HepG2 (cell line): ENCODE measurements around the gene SLC12A9. TPM values are rescaled to one million over a fixed set of nuclear protein-coding genes. Genes with fewer than 3 reads are reported as not detected.

ENCODE experiments used
- ESRRA ChIP-seq: sonication (generic); formaldehyde crosslinking; IDR thresholded peaks from 2 replicates; pipeline ENCODE4 v1.5.1; 2020; ENCODE audit warnings: mild to moderate bottlenecking, low read depth, missing genetic modification reagents
- FOXA3 ChIP-seq: IDR thresholded peaks from 2 replicates; pipeline ENCODE4 v1.6.1; 2016; ENCODE audit warnings: missing genetic modification reagents, missing compliant biosample characterization
- IRX3 ChIP-seq: sonication (generic); formaldehyde crosslinking; IDR thresholded peaks from 2 replicates; pipeline ENCODE4 v1.8.1; 2023; ENCODE audit warnings: mild to moderate bottlenecking, low read depth, missing genetic modification reagents, borderline replicate concordance
- MXI1 ChIP-seq: IDR thresholded peaks from 3 replicates; pipeline ENCODE4 v1.6.1; 2012; ENCODE audit warnings: low read depth, low read length, inconsistent platforms, borderline replicate concordance
- RBAK ChIP-seq: sonication (generic); formaldehyde crosslinking; IDR thresholded peaks from 2 replicates; pipeline ENCODE4 v1.5.1; 2020; ENCODE audit warnings: mild to moderate bottlenecking, missing genetic modification reagents
- SALL2 ChIP-seq: sonication (generic); formaldehyde crosslinking; IDR thresholded peaks from 2 replicates; pipeline ENCODE4 v1.8.1; 2023; ENCODE audit warnings: mild to moderate bottlenecking, missing genetic modification reagents, inconsistent platforms
- SATB2 ChIP-seq: sonication (generic); formaldehyde crosslinking; IDR thresholded peaks from 2 replicates; pipeline ENCODE4 v1.5.0; 2020; ENCODE audit warnings: missing genetic modification reagents
- THAP11 ChIP-seq: IDR thresholded peaks from 2 replicates; pipeline ENCODE4 v1.6.1; 2016; ENCODE audit warnings: missing biosample characterization, missing genetic modification reagents
- ZNF124 ChIP-seq: sonication (generic); formaldehyde crosslinking; IDR thresholded peaks from 2 replicates; pipeline ENCODE4 v1.4.0; 2020; ENCODE audit warnings: missing genetic modification reagents
- ZNF230 ChIP-seq: sonication (generic); formaldehyde crosslinking; IDR thresholded peaks from 2 replicates; pipeline ENCODE4 v1.4.0; 2020; ENCODE audit warnings: mild to moderate bottlenecking, missing genetic modification reagents
- ZNF331 ChIP-seq: sonication (generic); formaldehyde crosslinking; IDR thresholded peaks from 2 replicates; pipeline ENCODE4 v1.4.0; 2020; ENCODE audit warnings: missing genetic modification reagents
- ZNF337 ChIP-seq: sonication (generic); formaldehyde crosslinking; IDR thresholded peaks from 2 replicates; pipeline ENCODE4 v1.5.1; 2020; ENCODE audit warnings: missing genetic modification reagents, low read depth, mild to moderate bottlenecking, borderline replicate concordance
- ZNF589 ChIP-seq: sonication (generic); formaldehyde crosslinking; conservative IDR thresholded peaks from 2 replicates; pipeline ENCODE4 v1.8.0; 2022; ENCODE audit warnings: mild to moderate bottlenecking, moderate library complexity, missing genetic modification reagents
- ZNF737 ChIP-seq: sonication (generic); formaldehyde crosslinking; IDR thresholded peaks from 2 replicates; pipeline ENCODE4 v1.5.0; 2020; ENCODE audit warnings: missing genetic modification reagents, mild to moderate bottlenecking, borderline replicate concordance
- polyA plus RNA-seq, 8 experiments: library from polyadenylated mRNA; depleted of rRNA in 3 of 8; stranded (reverse) in 7 of 8; unstranded in 1 of 8; fragments of >200 nt; fragmentation: Illumina TruSeq in 4 of 8; extraction: Trizol in 4 of 8; gene quantifications; 2 replicates each; pipeline versions ENCODE4 v1.2.1 to v1.2.3, GENCODE V29; 2011 to 2016; ENCODE audit warnings: low read depth in 4 of 8, missing spikeins in 1 of 8, mixed read lengths in 1 of 8; ENCODE audit not compliant: insufficient read depth in 1 of 8
- total RNA-seq, 5 experiments: library from RNA; depleted of rRNA; stranded (reverse); fragments of >200 nt; fragmentation: Illumina TruSeq; extraction: Trizol; gene quantifications; 2 replicates each; pipeline ENCODE4 v1.2.3, GENCODE V29; 2016; ENCODE audit warnings: low read depth in 1 of 5
- TF ChIP-seq, protein P1 (sequence below): sonication (generic); formaldehyde crosslinking; IDR thresholded peaks from 2 replicates; pipeline ENCODE4 v1.5.0; 2020; ENCODE audit warnings: mild to moderate bottlenecking, missing genetic modification reagents
- TF ChIP-seq, protein P2 (sequence below), 2 experiments: sonication (generic) in 1 of 2; formaldehyde crosslinking in 1 of 2; IDR thresholded peaks; 2 replicates each; pipeline versions ENCODE4 v1.4.0 to v1.6.1; 2018 to 2020; ENCODE audit warnings: missing genetic modification reagents in 2 of 2, borderline replicate concordance in 1 of 2, low read depth in 1 of 2, mild to moderate bottlenecking in 1 of 2, missing biosample characterization in 1 of 2
- TF ChIP-seq, protein P3 (sequence below): IDR thresholded peaks from 2 replicates; pipeline ENCODE4 v1.6.1; 2016; ENCODE audit warnings: mild to moderate bottlenecking, missing biosample characterization, missing genetic modification reagents
- TF ChIP-seq, protein P4 (sequence below): sonication (generic); formaldehyde crosslinking; IDR thresholded peaks from 2 replicates; pipeline ENCODE4 v1.5.0; 2020; ENCODE audit warnings: mild to moderate bottlenecking, missing genetic modification reagents, borderline replicate concordance
- TF ChIP-seq, protein P5 (sequence below): sonication (generic); formaldehyde crosslinking; IDR thresholded peaks from 2 replicates; pipeline ENCODE4 v1.8.1; 2023; ENCODE audit warnings: mild to moderate bottlenecking, missing genetic modification reagents, borderline replicate concordance

The SLC12A9 gene
- total and polyA plus RNA-seq, 2 of the 13 experiments (the other 11 are each of a cell fraction or from before 2014, with no cell fraction given) = 8.7 to 16.6 TPM

DNA sequence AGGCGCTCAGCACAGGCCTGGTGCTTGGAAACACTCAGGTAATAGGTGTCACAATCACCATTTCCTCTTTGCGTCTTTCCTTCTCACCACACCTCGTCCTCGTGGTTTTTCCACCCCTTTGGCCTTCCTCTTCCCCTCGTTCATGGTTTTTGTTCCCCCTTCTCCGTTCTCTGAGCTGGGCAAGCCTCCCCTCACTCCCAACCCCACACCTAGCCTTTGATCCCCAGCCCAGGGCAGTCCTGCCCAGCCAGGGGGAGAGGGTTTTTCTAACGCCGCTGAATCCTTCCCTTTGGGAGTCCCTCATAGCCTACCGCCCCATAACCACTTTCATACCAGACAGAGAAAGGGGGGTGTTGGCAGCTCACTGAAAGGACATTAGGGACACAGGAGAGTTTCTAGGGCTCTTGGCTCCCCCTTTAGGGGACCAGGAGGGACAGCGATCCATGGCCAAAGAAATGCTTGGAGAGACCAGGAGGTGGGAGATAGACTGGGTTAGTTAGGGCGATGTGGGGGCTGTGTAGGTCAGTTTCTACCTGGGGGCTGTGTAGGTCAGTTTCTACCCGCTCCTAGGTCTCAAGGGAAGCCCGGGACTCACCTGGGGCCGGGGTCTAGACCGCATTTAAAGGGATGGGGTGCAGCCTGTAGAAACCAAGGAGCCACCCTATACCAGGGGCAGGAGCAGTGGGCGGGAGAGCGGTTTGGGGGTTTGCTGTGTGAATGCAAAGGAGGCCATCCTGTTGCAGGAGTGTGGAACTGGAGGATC is 26.6 kb upstream of the SLC12A9 start (continued):
- TF ChIP-seq, protein P1, sequence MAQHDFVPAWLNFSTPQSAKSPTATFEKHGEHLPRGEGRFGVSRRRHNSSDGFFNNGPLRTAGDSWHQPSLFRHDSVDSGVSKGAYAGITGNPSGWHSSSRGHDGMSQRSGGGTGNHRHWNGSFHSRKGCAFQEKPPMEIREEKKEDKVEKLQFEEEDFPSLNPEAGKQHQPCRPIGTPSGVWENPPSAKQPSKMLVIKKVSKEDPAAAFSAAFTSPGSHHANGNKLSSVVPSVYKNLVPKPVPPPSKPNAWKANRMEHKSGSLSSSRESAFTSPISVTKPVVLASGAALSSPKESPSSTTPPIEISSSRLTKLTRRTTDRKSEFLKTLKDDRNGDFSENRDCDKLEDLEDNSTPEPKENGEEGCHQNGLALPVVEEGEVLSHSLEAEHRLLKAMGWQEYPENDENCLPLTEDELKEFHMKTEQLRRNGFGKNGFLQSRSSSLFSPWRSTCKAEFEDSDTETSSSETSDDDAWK (CRISPR knock-in tag) = no peak
- TF ChIP-seq, protein P2, sequence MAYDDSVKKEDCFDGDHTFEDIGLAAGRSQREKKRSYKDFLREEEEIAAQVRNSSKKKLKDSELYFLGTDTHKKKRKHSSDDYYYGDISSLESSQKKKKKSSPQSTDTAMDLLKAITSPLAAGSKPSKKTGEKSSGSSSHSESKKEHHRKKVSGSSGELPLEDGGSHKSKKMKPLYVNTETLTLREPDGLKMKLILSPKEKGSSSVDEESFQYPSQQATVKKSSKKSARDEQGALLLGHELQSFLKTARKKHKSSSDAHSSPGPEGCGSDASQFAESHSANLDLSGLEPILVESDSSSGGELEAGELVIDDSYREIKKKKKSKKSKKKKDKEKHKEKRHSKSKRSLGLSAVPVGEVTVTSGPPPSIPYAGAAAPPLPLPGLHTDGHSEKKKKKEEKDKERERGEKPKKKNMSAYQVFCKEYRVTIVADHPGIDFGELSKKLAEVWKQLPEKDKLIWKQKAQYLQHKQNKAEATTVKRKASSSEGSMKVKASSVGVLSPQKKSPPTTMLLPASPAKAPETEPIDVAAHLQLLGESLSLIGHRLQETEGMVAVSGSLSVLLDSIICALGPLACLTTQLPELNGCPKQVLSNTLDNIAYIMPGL (CRISPR knock-in tag; IDR thresholded peaks at IDR 0.05; ENCODE audit: borderline replicate concordance in 1 of 2, low read depth in 1 of 2) = peak; percentile 39 to 41; a peak in 3 of 4 replicates
- TF ChIP-seq, protein P3, sequence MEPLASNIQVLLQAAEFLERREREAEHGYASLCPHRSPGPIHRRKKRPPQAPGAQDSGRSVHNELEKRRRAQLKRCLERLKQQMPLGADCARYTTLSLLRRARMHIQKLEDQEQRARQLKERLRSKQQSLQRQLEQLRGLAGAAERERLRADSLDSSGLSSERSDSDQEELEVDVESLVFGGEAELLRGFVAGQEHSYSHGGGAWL (CRISPR knock-in tag) = no peak
- TF ChIP-seq ZNF124 (CRISPR knock-in tag) (no peak), SALL2 (CRISPR knock-in tag) (0 out of 2 replicates have a peak, but pooled peaks have one; percentile 26), IRX3 (CRISPR knock-in tag) (peak; percentile 53; the same call in 1 of the 2 replicates), ESRRA (CRISPR knock-in tag) (no peak), ZNF230 (CRISPR knock-in tag) (0 out of 2 replicates have a peak, but pooled peaks have one; percentile 61), ZNF331 (no peak), ZNF737 (no peak), MXI1 (0 out of 3 replicates have a peak, but pooled peaks have one; percentile 8), FOXA3 (no peak), SATB2 (CRISPR knock-in tag) (no peak), RBAK (CRISPR knock-in tag) (no peak), ZNF337 (CRISPR knock-in tag) (no peak), THAP11 (CRISPR knock-in tag) (no peak), ZNF589 (CRISPR knock-in tag) (no peak)
- TF ChIP-seq, protein P4, sequence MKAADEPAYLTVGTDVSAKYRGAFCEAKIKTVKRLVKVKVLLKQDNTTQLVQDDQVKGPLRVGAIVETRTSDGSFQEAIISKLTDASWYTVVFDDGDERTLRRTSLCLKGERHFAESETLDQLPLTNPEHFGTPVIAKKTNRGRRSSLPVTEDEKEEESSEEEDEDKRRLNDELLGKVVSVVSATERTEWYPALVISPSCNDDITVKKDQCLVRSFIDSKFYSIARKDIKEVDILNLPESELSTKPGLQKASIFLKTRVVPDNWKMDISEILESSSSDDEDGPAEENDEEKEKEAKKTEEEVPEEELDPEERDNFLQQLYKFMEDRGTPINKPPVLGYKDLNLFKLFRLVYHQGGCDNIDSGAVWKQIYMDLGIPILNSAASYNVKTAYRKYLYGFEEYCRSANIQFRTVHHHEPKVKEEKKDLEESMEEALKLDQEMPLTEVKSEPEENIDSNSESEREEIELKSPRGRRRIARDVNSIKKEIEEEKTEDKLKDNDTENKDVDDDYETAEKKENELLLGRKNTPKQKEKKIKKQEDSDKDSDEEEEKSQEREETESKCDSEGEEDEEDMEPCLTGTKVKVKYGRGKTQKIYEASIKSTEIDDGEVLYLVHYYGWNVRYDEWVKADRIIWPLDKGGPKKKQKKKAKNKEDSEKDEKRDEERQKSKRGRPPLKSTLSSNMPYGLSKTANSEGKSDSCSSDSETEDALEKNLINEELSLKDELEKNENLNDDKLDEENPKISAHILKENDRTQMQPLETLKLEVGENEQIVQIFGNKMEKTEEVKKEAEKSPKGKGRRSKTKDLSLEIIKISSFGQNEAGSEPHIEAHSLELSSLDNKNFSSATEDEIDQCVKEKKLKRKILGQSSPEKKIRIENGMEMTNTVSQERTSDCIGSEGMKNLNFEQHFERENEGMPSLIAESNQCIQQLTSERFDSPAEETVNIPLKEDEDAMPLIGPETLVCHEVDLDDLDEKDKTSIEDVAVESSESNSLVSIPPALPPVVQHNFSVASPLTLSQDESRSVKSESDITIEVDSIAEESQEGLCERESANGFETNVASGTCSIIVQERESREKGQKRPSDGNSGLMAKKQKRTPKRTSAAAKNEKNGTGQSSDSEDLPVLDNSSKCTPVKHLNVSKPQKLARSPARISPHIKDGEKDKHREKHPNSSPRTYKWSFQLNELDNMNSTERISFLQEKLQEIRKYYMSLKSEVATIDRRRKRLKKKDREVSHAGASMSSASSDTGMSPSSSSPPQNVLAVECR (CRISPR knock-in tag) = peak; percentile 54
- TF ChIP-seq, protein P5, sequence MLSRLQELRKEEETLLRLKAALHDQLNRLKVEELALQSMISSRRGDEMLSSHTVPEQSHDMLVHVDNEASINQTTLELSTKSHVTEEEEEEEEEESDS (CRISPR knock-in tag) = no peak
